Aorta (tissue), 5 donors: Measurements from ENCODE around the gene SH2D6. TPM values are rescaled to one million over a fixed set of nuclear protein-coding genes. Genes with fewer than 3 reads are reported as not detected.
"Not testable (repeated sequence)": the region's sequence is repeated elsewhere in the genome, so short reads cannot be mapped to it uniquely, and the experiment has no call there.

Source experiments
- ATAC-seq: fragments of 200-7000 bp; cut with Tn5 transposase; one replicate; pipeline ENCODE4 v1.9.1; 2022; ENCODE audit warnings: moderate library complexity; ENCODE audit not compliant: low FRiP score
- DNase-seq, 2 donors: peaks; one replicate each; pipeline ENCODE4 v3.0.0-alpha.2; 2020
- H3K27ac ChIP-seq, 2 donors: one replicate each; pipeline ENCODE4 v1.5.1; 2013; ENCODE audit warnings: low read length in 2 of 2, mild to moderate bottlenecking in 2 of 2, moderate library complexity in 2 of 2, control low read depth in 1 of 2, inconsistent platforms in 1 of 2, low read depth in 1 of 2
- H3K27me3 ChIP-seq, 2 donors: one replicate each; pipeline ENCODE4 v1.6.1; 2013; ENCODE audit warnings: control low read depth in 1 of 2, low read length in 1 of 2, mild to moderate bottlenecking in 1 of 2, moderate library complexity in 1 of 2; ENCODE audit not compliant: insufficient read depth in 2 of 2, control insufficient read depth in 1 of 2
- H3K36me3 ChIP-seq, 2 donors: one replicate each; pipeline ENCODE4 v1.6.1; 2013; ENCODE audit warnings: control low read depth in 1 of 2, low read length in 1 of 2, mild to moderate bottlenecking in 1 of 2; ENCODE audit not compliant: insufficient read depth in 2 of 2, control insufficient read depth in 1 of 2
- H3K4me1 ChIP-seq, 2 donors: one replicate each; pipeline ENCODE4 v1.6.1; 2013; ENCODE audit warnings: low read length in 2 of 2, control low read depth in 1 of 2, mild to moderate bottlenecking in 1 of 2, moderate library complexity in 1 of 2; ENCODE audit not compliant: insufficient read depth in 2 of 2, control insufficient read depth in 1 of 2
- H3K4me3 ChIP-seq, 2 donors: one replicate each; pipeline ENCODE4 v1.5.1; 2013; ENCODE audit warnings: low read length in 2 of 2, control low read depth in 1 of 2, mild to moderate bottlenecking in 1 of 2
- H3K9me3 ChIP-seq: one replicate; pipeline ENCODE4 v1.6.1; 2013; ENCODE audit warnings: mild to moderate bottlenecking, low read length; ENCODE audit not compliant: control insufficient read depth
- WGBS, 2 donors: extraction: QIAGEN DNeasy Blood & Tissue Kit; methylation state at CpG; one replicate each; pipeline ENCODE4 v1.1.7; 2013; 5-methylcytosine and 5-hydroxymethylcytosine counted together
- intact Hi-C, 2 donors: fragments of 100-400 bp; cut with DNase I; formaldehyde crosslinking; loops; one replicate each; pipeline versions ENCODE4 v1.14.2 to v1.15.0; 2022
- polyA plus RNA-seq, 2 donors: library from polyadenylated mRNA; stranded (reverse); fragments of 200-250 nt; gene quantifications; one replicate each; pipeline ENCODE4 v1.2.3, GENCODE V29; 2013
- total RNA-seq, 2 donors: library from RNA; stranded (reverse); fragmentation: NEBNext Ultra II Directional; extraction: Animal tissue kit (Norgen Biotek cat#: 25700); gene quantifications; one replicate each; pipeline ENCODE4 v1.2.1, GENCODE V29; 2021
- donor health status: healthy with polysubstance abuse.
- donor health status: Bipolar disorder and iron deficiency.
- donor health status: DM: no; HTN: no; CAD: no.
- donor health status: DM: no; HTN: no; CAD: no.
- donor health status: DM: yes; HTN: yes; CAD: no.

Gene SH2D6
- total and polyA plus RNA-seq, 4 donors, result 1.5 TPM; not detected in 3

DNA sequence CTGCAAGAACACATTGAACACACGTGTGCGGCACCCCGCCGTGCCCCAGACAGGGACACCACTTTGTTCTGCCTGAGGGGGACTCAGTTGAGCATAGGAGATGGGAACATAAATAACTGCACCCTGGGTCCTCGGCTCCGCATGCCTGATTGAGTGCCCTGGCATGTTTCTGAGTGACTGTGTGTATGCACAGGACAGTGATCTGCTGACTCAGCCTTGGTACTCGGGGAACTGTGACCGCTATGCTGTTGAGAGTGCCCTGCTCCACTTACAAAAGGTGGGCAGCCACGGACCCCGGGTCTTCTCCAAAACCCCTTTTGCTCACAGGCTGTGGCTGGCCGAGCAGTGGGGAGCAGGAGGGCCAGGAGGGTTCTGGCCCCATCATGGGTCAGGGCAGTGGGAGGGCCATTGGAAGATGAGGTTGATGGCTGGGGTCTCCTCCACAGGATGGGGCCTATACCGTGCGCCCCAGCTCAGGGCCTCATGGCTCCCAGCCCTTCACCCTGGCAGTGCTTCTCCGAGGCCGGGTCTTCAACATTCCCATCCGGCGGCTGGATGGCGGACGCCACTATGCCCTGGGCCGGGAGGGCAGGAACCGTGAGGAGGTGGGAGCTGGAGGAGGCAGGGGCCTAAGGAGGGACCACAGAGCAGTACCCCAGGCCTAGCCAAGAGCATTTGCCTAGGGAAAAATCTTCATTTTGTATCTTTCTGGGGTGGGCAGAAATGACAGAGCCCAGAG, 16.9 kb downstream of the SH2D6 start:
- H3K9me3 ChIP-seq, result no peaks in the 10 kb centered on the region
- H3K4me1 ChIP-seq, result no peaks in the 10 kb centered on the region
- no peak for DNase-seq
- 93 to 95% methylated on average over 20 to 21 of the region's 21 CpGs for whole genome bisulfite sequencing, 2 donors
- no peak overlapping the region for H3K4me3 ChIP-seq
- H3K27ac ChIP-seq, result no peak overlapping the region
- no peaks in the 10 kb centered on the region for H3K27me3 ChIP-seq
- intact Hi-C loops, result loop anchor here in 1 of 2 donors (10.0 kb wide), 1 partner anchor 59 kb away; no protein-coding TSS in a partner anchor
- no peak for ATAC-seq
- no peaks in the 10 kb centered on the region for H3K36me3 ChIP-seq

DNA sequence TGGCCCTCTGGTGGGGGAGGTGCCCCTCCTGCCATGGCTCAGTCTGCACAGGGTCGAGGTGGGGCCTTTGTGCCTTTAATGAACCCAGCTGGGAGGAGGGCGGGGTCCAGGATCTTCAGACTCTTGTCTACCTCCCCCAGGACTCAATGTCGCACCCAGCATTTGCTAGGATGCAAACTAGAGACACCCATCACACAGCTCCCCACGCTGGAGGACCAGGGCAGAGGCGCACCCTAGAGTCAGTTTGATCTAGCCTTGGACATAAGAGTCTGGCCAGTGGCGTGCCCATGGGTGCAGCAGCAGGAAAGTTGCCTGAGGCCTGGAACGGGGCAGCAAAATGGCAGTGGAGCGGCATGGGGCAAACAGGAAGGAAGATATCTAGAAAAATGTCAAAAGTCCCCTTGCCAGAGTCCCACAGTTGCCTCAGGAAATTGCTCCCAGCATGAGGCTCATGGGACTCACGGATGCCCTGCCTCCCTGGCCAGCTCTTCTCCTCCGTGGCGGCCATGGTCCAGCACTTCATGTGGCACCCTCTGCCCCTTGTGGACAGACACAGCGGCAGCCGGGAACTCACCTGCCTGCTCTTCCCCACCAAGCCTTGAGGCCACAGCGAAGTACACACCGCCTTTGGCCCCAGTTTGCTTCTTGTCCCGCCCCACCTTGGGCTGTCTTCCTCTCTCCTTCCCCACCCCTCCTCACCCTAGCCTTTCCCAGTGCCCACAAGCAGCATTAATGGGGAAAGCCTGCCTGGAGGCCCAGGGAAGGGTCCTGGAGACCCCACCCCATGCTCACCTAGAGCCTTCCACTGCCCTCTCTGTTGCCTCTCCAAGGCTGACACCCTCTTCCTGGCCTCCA, 17.7 kb downstream of the SH2D6 start:
- Histone ChIP-seq H3K4me3 (no peak overlapping the region), H3K27ac (peak overlapping the region in 1 of 2 donors; percentile 18), H3K9me3 (no peaks in the 10 kb centered on the region), H3K4me1 (no peaks in the 10 kb centered on the region), H3K36me3 (no peaks in the 10 kb centered on the region), H3K27me3 (no peaks in the 10 kb centered on the region)
- WGBS, 2 donors, result 98 to 99% methylated on average over 15 to 16 of the region's 16 CpGs
- no peak for ATAC-seq
- intact Hi-C loops, result loop anchor here in 1 of 2 donors (10.0 kb wide), 1 partner anchor 59 kb away; no protein-coding TSS in a partner anchor
- DNase-seq, result no peak

DNA sequence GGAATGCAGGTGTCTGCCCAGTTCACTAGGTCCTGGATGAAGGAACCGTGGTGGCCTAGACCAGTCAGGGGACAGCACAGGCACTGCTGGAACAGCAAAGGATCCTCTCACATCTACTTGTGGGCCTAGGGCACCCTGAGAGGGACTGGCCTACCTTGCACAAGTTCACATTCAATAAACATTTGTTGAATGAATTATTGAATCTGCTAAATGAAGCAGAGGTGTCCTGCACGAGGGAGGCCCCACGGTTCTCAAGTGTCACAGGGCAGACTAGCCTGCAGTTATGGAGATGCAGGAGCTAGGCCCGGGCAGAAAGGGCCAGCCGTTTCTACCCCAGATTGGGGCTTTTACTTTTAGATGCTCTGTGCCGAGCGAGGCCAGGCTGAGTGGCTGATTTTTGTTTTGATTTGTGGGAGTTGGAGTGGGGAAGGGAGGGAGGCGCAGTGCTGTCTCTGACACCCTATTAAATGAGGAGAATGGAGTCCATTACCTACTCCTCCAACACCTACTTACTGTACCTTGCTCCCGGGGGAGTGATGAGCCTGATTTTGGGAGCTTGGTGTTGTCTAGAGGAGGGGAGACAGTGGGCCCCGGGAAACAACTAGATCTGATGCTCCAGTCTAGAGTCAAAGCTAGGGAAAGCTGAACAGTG, 18.4 kb downstream of the SH2D6 start:
- Histone ChIP-seq H3K36me3 (no peaks in the 10 kb centered on the region), H3K27ac (peak overlapping the region in 1 of 2 donors; percentile 75), H3K9me3 (no peaks in the 10 kb centered on the region), H3K4me3 (no peak overlapping the region), H3K4me1 (no peaks in the 10 kb centered on the region), H3K27me3 (no peaks in the 10 kb centered on the region)
- intact Hi-C loops, result loop anchor here in 1 of 2 donors (10.0 kb wide), 1 partner anchor 58 kb away; no protein-coding TSS in a partner anchor
- WGBS, 2 donors, result 75 to 86% methylated on average over 10 of the region's 10 CpGs
- ATAC-seq, result no peak
- DNase-seq, result no peak

DNA sequence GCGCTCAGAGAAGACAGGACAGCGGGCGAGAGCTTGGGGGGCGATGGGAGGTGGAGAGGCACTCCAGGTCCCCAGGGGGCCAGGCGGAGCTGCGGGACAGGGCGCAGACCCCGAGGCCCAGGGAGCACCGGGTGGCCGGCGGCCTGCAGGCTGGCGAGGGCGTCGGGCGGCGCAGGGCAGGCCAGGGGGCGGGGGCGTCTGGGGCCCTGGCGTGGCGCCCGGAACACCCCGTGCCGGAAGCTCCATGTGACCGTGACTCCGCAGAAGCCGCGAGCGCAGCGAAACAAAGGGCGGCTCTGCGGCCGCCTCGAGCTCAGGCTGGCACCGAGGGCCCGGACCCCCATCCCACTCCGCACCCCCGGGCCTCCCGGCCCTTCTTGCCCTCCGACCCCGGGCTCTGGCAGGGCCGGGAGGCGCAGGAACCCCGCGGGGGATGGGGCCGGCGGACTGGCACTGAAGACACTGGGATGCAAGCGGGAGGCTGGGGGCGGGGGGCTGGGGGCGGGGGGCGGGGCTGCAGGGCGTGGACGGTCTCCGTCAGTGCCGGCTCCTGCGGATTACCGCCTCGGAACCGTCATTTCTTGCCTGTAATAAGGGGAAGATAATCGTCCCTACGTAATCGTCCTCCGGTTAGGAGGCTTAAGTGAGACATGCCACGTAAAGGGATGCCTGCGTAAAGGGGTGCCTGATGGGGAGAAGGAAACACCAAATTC, 19.1 kb downstream of the SH2D6 start:
- WGBS, 2 donors, result 5% methylated on average over 49 to 64 of the region's 64 CpGs
- Histone ChIP-seq H3K4me1 (no peaks in the 10 kb centered on the region), H3K36me3 (no peaks in the 10 kb centered on the region), H3K27me3 (no peaks in the 10 kb centered on the region), H3K27ac (peak overlapping the region; percentile 23 to 80), H3K9me3 (no peaks in the 10 kb centered on the region), H3K4me3 (peak overlapping the region in 1 of 2 donors; percentile 58)
- intact Hi-C loops, result loop anchor here in 1 of 2 donors (10.0 kb wide), 1 partner anchor 57 kb away; no protein-coding TSS in a partner anchor
- peak; percentile 92 to 96 for DNase-seq
- peak; percentile 91 for ATAC-seq

DNA sequence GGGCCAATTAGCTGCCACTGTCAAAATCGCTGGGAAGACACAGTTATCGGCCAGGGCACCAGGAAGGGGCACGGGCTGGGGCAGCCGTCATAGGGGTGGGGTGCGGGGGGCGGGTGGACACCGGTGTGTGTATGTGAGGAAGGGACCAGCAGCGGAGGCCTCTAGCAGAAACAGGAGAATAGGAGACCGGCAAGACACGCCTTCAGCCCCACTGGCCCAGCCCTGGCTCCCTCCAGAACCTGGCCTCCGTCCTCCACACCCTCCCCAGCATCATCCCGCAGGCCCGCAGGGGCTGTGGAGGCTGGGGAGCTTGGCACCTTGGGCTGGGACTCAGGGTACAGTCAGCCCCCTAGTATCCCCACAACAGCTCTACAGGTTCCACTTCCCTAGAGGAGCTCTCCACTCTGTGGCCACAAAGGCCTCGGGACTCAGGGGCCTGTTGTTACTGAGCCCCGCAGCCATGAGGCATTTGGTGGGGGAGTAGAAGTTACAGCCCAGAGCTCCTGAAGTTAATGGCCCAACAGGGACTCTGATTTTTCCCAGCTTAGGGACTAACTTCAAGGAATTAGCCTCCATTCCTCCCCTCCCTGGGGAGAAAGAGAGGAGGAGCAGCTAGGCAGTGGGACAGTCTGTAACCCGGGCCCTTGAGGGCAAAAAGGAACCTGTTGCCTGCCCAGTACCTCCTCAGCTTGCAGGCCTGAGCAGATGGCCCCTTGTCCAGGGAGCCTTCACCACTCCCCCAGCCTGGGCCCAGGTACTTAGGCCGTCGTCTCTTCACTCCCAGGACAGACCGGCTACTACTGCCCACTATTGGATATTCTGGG, 19.9 kb downstream of the SH2D6 start:
- DNase-seq (peak in 1 of 2 donors; percentile 81), ATAC-seq (peak; percentile 1)
- intact Hi-C loops, result loop anchor here in 1 of 2 donors (10.0 kb wide), 1 partner anchor 56 kb away; no protein-coding TSS in a partner anchor
- no peaks in the 10 kb centered on the region for H3K27me3 ChIP-seq
- peak overlapping the region; percentile 23 to 80 for H3K27ac ChIP-seq
- WGBS, 2 donors, result 56 to 60% methylated on average over 18 to 19 of the region's 19 CpGs
- no peaks in the 10 kb centered on the region for H3K4me1 ChIP-seq
- peak overlapping the region in 1 of 2 donors; percentile 38 for H3K4me3 ChIP-seq
- no peaks in the 10 kb centered on the region for H3K9me3 ChIP-seq
- no peaks in the 10 kb centered on the region for H3K36me3 ChIP-seq

DNA sequence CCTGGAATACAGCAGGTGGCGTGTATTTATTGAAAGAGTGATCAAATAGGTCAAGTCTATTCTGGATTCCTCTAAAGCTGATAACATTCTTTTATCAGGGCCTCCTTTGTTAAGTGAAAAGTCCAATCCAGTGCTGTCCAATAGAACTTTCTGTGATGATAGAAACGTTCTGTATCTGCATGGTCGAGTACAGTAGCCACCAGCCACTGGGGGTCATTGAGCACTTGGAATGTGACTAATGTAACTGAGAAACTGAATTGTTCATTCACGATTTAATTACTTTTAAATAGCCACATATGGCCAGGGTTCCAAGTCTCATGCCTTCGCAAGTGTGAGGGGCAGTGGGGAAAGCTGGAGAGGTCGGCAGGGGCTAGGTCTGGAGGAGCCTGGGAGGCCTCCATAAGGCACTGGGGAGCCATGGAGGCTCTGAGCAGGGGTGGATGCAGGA, 20.5 kb downstream of the SH2D6 start:
- Histone ChIP-seq H3K27ac (no peak overlapping the region), H3K9me3 (no peaks in the 10 kb centered on the region), H3K36me3 (no peaks in the 10 kb centered on the region), H3K4me1 (no peaks in the 10 kb centered on the region), H3K4me3 (no peak overlapping the region), H3K27me3 (no peaks in the 10 kb centered on the region)
- 91 to 93% methylated on average over 6 of the region's 6 CpGs for WGBS, 2 donors
- intact Hi-C loops, result loop anchor here in 1 of 2 donors (10.0 kb wide), 1 partner anchor 56 kb away; no protein-coding TSS in a partner anchor
- no peak for ATAC-seq
- DNase-seq, result no peak

DNA sequence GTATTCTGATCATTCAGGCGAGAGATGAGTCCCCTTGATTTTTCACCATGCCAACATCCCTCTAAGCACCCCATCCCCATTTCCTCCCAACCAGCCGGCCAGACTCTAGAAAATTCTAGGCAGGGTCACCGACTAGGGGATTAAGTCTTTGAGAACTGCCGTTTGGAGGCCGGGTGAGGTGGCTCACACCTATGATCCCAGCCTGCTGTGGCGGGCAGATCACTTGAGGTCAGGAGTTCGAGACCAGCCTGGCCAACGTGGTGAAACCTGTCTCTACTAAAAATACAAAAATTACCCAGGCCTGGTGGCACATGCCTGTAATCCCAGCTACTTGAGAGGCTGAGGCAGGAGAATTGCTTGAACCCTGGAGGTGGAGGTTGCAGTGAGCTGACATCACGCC, 21.1 kb downstream of the SH2D6 start:
- WGBS, 2 donors, result 95% methylated on average over 9 of the region's 9 CpGs
- H3K4me3 ChIP-seq, ATAC-seq, DNase-seq, H3K9me3 ChIP-seq, H3K36me3 ChIP-seq, H3K27me3 ChIP-seq, H3K4me1 ChIP-seq, H3K27ac ChIP-seq: not testable (repeated sequence)
- intact Hi-C loops, result loop anchor here in 1 of 2 donors (10.0 kb wide), 1 partner anchor 55 kb away; no protein-coding TSS in a partner anchor
